ENCODE measurements around the gene SGIP1. TPM values are rescaled to one million over a fixed set of nuclear protein-coding genes. Genes with fewer than 3 reads are reported as not detected.
A peak's percentile ranks its signal among the peaks of the same experiment; 100 is the strongest.

The SGIP1 gene
- total RNA-seq, 1 experiment from 2014 or later, result not detected

- ChIA-PET POLR2A (ENCODE audit: unreplicated experiment) (no interaction called here), CTCF (no interaction called here)
- Histone ChIP-seq H3K27me3 (ENCODE audit: low read length) (no peaks in the 10 kb centered on the region), H3K79me2 (ENCODE audit: low read length) (no peaks in the 10 kb centered on the region), H3K4me3 (ENCODE audit: low read length) (no peak overlapping the region), H3K9me3 (ENCODE audit: low read length) (no peaks in the 10 kb centered on the region), H3K9me2 (replicated peaks; ENCODE audit: low read length) (no peaks in the 10 kb centered on the region), H4K20me1 (ENCODE audit: low read length) (no peaks in the 10 kb centered on the region), H3F3A (ENCODE audit: low read length, unreplicated experiment) (no peaks in the 10 kb centered on the region), H3K36me3 (ENCODE audit: low read depth, low read length) (no peaks in the 10 kb centered on the region), H3K4me1 (ENCODE audit: insufficient read depth, low read length) (peaks cover 9% of the 10 kb centered on the region), H2AFZ (ENCODE audit: low read length) (no peak overlapping the region), H3K4me2 (ENCODE audit: low read length) (no peak overlapping the region), H3K27ac (ENCODE audit: low read length) (no peak overlapping the region), H3K9ac (ENCODE audit: low read length) (no peak overlapping the region)
- ATAC-seq, result no peak
- TF ChIP-seq CTCF (conservative IDR thresholded peaks at IDR 0.05; ENCODE audit: low read depth, low read length) (no peak), EZH2 (IDR thresholded peaks at IDR 0.05; ENCODE audit: low read length, unreplicated experiment) (no peak), EZH2phosphoT487 (IDR thresholded peaks at IDR 0.05; ENCODE audit: borderline replicate concordance, low read length) (no peak)
- no peak for DNase-seq
- intact Hi-C loops (cut with micrococcal nuclease), result no loop called here
- no TSS peak for BruUV-seq (replicated peaks)
Observed at GRCh38 chr1:66787641-66788040, 253.7 kb downstream of the SGIP1 start.

DNA sequence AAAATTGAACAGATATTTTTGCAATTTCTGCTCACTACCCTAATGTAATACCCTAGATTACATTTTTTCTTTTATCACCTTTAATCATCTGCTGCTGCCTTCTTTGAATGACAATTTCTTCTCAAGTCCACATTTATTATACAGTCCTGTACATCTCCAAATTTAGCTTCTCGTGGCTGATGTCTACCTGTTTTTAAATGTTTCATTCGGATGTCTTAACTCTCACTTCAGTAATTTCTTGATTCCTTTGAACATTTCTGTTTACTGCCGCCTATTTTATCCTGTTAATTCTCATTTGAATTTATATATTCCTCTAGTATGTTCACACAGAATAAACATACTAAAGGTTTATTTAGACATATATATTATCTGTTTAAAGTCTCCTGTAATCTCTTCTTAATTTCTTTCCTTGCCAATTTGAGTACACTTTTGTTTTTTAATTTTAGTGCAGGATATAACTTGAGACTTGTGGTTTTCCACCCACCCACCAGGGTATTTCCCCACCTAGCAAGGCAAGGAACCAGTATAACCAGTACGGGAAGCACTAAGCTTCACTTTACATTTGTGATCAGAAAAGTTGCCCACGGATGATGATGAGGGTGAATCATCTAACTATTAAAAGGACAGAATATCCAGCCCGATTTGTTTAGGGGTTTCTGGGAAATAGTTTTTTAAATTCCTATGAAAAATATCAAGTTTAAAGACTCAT is 254.4 kb downstream of the SGIP1 start:
- no peak overlapping the region for H2AFZ ChIP-seq (ENCODE audit: low read length)
- ChIA-PET POLR2A (ENCODE audit: unreplicated experiment) (no interaction called here), CTCF (no interaction called here)
- no peak for TF ChIP-seq EZH2phosphoT487 (IDR thresholded peaks at IDR 0.05; ENCODE audit: borderline replicate concordance, low read length)
- TF ChIP-seq CTCF (conservative IDR thresholded peaks at IDR 0.05; ENCODE audit: low read depth, low read length), result no peak
- no peak for TF ChIP-seq EZH2 (IDR thresholded peaks at IDR 0.05; ENCODE audit: low read length, unreplicated experiment)
- H3K4me3 ChIP-seq (ENCODE audit: low read length), result no peak overlapping the region
- peak overlapping the region; percentile 57 for H3K4me2 ChIP-seq (ENCODE audit: low read length)
- no peaks in the 10 kb centered on the region for H3F3A ChIP-seq (ENCODE audit: low read length, unreplicated experiment)
- H4K20me1 ChIP-seq (ENCODE audit: low read length), result no peaks in the 10 kb centered on the region
- H3K27ac ChIP-seq (ENCODE audit: low read length), result no peak overlapping the region
- H3K36me3 ChIP-seq (ENCODE audit: low read depth, low read length), result no peaks in the 10 kb centered on the region
- intact Hi-C loops (cut with micrococcal nuclease), result no loop called here
- H3K9me2 ChIP-seq (replicated peaks; ENCODE audit: low read length), result no peaks in the 10 kb centered on the region
- BruUV-seq (replicated peaks), result no TSS peak
- DNase-seq (peak; percentile 75), ATAC-seq (no peak)
- no peaks in the 10 kb centered on the region for H3K9me3 ChIP-seq (ENCODE audit: low read length)
- H3K4me1 ChIP-seq (ENCODE audit: insufficient read depth, low read length), result peaks cover 9% of the 10 kb centered on the region
- no peaks in the 10 kb centered on the region for H3K27me3 ChIP-seq (ENCODE audit: low read length)
- H3K79me2 ChIP-seq (ENCODE audit: low read length), result no peaks in the 10 kb centered on the region
- no peak overlapping the region for H3K9ac ChIP-seq (ENCODE audit: low read length)

Data from PC-3 (cell line).